ENCODE results near the gene MIPOL1. TPM values are rescaled to one million over a fixed set of nuclear protein-coding genes. Genes with fewer than 3 reads are reported as not detected.

Gene MIPOL1
- total and polyA plus RNA-seq, 2 of the 13 experiments (the other 11 are each of a cell fraction or from before 2014, with no cell fraction given): 8.6 to 34.2 TPM

GRCh38 chr14:37595809-37596621 is 398.3 kb downstream of the MIPOL1 start (continued):
- TF ChIP-seq PAWR (CRISPR knock-in tag; IDR thresholded peaks at IDR 0.05; ENCODE audit: borderline replicate concordance) (0 out of 2 replicates have a peak, but pooled peaks have one; percentile 85), GFI1 (CRISPR knock-in tag; IDR thresholded peaks at IDR 0.05; ENCODE audit: borderline replicate concordance) (peak; percentile 83; the same call in 1 of the 2 replicates), ARNT (IDR thresholded peaks at IDR 0.05) (no peak), PRMT3 (CRISPR knock-in tag; IDR thresholded peaks at IDR 0.05; ENCODE audit: borderline replicate concordance, low read depth) (peak; percentile 80; the same call in 1 of the 2 replicates), ZNF674 (CRISPR knock-in tag; IDR thresholded peaks at IDR 0.05; ENCODE audit: low read depth) (peak; percentile 80; the same call in 1 of the 2 replicates), ZBED4 (CRISPR knock-in tag; IDR thresholded peaks at IDR 0.05; ENCODE audit: borderline replicate concordance) (peak; percentile 98), NFE2 (CRISPR knock-in tag; IDR thresholded peaks at IDR 0.05) (0 out of 2 replicates have a peak, but pooled peaks have one; percentile 10), ZNF30 (CRISPR knock-in tag; IDR thresholded peaks at IDR 0.05) (peak; percentile 87), NR1H2 (CRISPR knock-in tag; IDR thresholded peaks at IDR 0.05; ENCODE audit: borderline replicate concordance, low read depth) (no peak; the same call in 1 of the 2 replicates), NR2F6 (IDR thresholded peaks at IDR 0.05) (peak; percentile 60; the same call in 1 of the 2 replicates), NR2F6 (CRISPR knock-in tag; IDR thresholded peaks at IDR 0.05) (peak; percentile 87), IKZF4 (CRISPR knock-in tag; IDR thresholded peaks at IDR 0.05; ENCODE audit: borderline replicate concordance, low read depth, not compliant biosample characterization) (peak; percentile 91), ZBTB7B (CRISPR knock-in tag; IDR thresholded peaks at IDR 0.05) (peak; percentile 95), MTERF4 (CRISPR knock-in tag; IDR thresholded peaks at IDR 0.05) (no peak; the same call in 1 of the 2 replicates)
- TF ChIP-seq, protein P1, sequence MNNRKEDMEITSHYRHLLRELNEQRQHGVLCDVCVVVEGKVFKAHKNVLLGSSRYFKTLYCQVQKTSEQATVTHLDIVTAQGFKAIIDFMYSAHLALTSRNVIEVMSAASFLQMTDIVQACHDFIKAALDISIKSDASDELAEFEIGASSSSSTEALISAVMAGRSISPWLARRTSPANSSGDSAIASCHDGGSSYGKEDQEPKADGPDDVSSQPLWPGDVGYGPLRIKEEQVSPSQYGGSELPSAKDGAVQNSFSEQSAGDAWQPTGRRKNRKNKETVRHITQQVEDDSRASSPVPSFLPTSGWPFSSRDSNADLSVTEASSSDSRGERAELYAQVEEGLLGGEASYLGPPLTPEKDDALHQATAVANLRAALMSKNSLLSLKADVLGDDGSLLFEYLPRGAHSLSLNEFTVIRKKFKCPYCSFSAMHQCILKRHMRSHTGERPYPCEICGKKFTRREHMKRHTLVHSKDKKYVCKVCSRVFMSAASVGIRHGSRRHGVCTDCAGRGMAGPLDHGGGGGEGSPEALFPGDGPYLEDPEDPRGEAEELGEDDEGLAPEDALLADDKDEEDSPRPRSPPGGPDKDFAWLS (CRISPR knock-in tag; IDR thresholded peaks at IDR 0.05; ENCODE audit: borderline replicate concordance): peak; percentile 76; the same call in 1 of the 2 replicates
- TF ChIP-seq, protein P2, sequence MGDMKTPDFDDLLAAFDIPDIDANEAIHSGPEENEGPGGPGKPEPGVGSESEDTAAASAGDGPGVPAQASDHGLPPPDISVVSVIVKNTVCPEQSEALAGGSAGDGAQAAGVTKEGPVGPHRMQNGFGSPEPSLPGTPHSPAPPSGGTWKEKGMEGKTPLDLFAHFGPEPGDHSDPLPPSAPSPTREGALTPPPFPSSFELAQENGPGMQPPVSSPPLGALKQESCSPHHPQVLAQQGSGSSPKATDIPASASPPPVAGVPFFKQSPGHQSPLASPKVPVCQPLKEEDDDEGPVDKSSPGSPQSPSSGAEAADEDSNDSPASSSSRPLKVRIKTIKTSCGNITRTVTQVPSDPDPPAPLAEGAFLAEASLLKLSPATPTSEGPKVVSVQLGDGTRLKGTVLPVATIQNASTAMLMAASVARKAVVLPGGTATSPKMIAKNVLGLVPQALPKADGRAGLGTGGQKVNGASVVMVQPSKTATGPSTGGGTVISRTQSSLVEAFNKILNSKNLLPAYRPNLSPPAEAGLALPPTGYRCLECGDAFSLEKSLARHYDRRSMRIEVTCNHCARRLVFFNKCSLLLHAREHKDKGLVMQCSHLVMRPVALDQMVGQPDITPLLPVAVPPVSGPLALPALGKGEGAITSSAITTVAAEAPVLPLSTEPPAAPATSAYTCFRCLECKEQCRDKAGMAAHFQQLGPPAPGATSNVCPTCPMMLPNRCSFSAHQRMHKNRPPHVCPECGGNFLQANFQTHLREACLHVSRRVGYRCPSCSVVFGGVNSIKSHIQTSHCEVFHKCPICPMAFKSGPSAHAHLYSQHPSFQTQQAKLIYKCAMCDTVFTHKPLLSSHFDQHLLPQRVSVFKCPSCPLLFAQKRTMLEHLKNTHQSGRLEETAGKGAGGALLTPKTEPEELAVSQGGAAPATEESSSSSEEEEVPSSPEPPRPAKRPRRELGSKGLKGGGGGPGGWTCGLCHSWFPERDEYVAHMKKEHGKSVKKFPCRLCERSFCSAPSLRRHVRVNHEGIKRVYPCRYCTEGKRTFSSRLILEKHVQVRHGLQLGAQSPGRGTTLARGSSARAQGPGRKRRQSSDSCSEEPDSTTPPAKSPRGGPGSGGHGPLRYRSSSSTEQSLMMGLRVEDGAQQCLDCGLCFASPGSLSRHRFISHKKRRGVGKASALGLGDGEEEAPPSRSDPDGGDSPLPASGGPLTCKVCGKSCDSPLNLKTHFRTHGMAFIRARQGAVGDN (CRISPR knock-in tag; IDR thresholded peaks at IDR 0.05): peak; percentile 99
